Limb (tissue), 2 donors: Measurements from ENCODE around the gene LAMP1.
A peak's percentile ranks its signal among the peaks of the same experiment; 100 is the strongest.
"Not testable (repeated sequence)": the region's sequence is repeated elsewhere in the genome, so short reads cannot be mapped to it uniquely, and the experiment has no call there.

Experiments used
- DNase-seq, 2 donors: peaks; one replicate each; pipeline ENCODE4 v3.0.0-alpha.2; 2016; ENCODE audit errors: extremely low spot score in 2 of 2

LAMP1 gene

GRCh38 chr13:113354831-113355610 is 58.0 kb downstream of the LAMP1 start:
- DNase-seq, result no peak

- DNase-seq, result no peak
Observed at GRCh38 chr13:113355621-113356020, 58.6 kb downstream of the LAMP1 start.

- no peak for DNase-seq
Observed at GRCh38 chr13:113356596-113356995, 59.6 kb downstream of the LAMP1 start.

GRCh38 chr13:113357529-113357928 is 60.5 kb downstream of the LAMP1 start:
- no peak for DNase-seq

- DNase-seq, result no peak
Observed at GRCh38 chr13:113358653-113359190, 61.7 kb downstream of the LAMP1 start.

GRCh38 chr13:113359571-113359970 is 62.5 kb downstream of the LAMP1 start:
- DNase-seq, result no peak

- no peak for DNase-seq
Observed at GRCh38 chr13:113360446-113360845, 63.4 kb downstream of the LAMP1 start.

- no peak for DNase-seq
Observed at GRCh38 chr13:113361406-113361805, 64.4 kb downstream of the LAMP1 start.

- DNase-seq, result peak; percentile 38 to 89
Observed at GRCh38 chr13:113364311-113364889, 67.4 kb downstream of the LAMP1 start.

- DNase-seq, result no peak
Observed at GRCh38 chr13:113364901-113365582, 68.0 kb downstream of the LAMP1 start.

- no peak for DNase-seq
Observed at GRCh38 chr13:113365583-113365970, 68.5 kb downstream of the LAMP1 start.

GRCh38 chr13:113365971-113366588 is 69.0 kb downstream of the LAMP1 start:
- DNase-seq, result no peak

- no peak for DNase-seq
Observed at GRCh38 chr13:113367020-113367560, 70.1 kb downstream of the LAMP1 start.

GRCh38 chr13:113367771-113368170 is 70.7 kb downstream of the LAMP1 start:
- no peak for DNase-seq

GRCh38 chr13:113368353-113368752 is 71.3 kb downstream of the LAMP1 start:
- not testable (repeated sequence) for DNase-seq

GRCh38 chr13:113369189-113369588 is 72.2 kb downstream of the LAMP1 start:
- no peak for DNase-seq

- DNase-seq, result no peak
Observed at GRCh38 chr13:113369881-113370280, 72.8 kb downstream of the LAMP1 start.

GRCh38 chr13:113371061-113371460 is 74.0 kb downstream of the LAMP1 start:
- DNase-seq, result no peak

GRCh38 chr13:113371701-113372100 is 74.7 kb downstream of the LAMP1 start:
- not testable (repeated sequence) for DNase-seq
